WTC11 (cell line): ENCODE results near the gene FAM174B. TPM values are rescaled to one million over a fixed set of nuclear protein-coding genes. Genes with fewer than 3 reads are reported as not detected.

Experiments used
- ATAC-seq: fragments of 200-7000 bp; cut with Tn5 transposase; 2 replicates; pipeline ENCODE4 v1.10.0; 2021; ENCODE audit warnings: mild to moderate bottlenecking, moderate library complexity
- CTCF ChIA-PET: fragments of 300-600 bp; sonication (Branson Sonifier 250); formaldehyde crosslinking; loops from one replicate; lab custom pipeline; 2021; ENCODE audit warnings: antibody characterized with exemption; lab: Charles Lee
- POLR2A ChIA-PET: fragments of 350-600 bp; sonication (Branson Sonifier 250); formaldehyde crosslinking; loops from one replicate; lab custom pipeline; 2021; ENCODE audit warnings: antibody characterized with exemption; lab: Charles Lee
- DNase-seq: peaks from one replicate; pipeline ENCODE4 v3.0.0; 2021; ENCODE audit warnings: low spot score
- H3K27ac Mint-ChIP-seq: 2 replicates; pipeline ENCODE4 v1.8.0; 2021; ENCODE audit warnings: mixed read lengths
- H3K27me3 Mint-ChIP-seq: 2 replicates; pipeline ENCODE4 v1.8.0; 2021; ENCODE audit warnings: low read depth, mild to moderate bottlenecking, moderate library complexity, mixed read lengths
- H3K36me3 Mint-ChIP-seq: 2 replicates; pipeline ENCODE4 v1.8.0; 2021; ENCODE audit warnings: mixed read lengths
- H3K4me1 Mint-ChIP-seq: 2 replicates; pipeline ENCODE4 v1.8.0; 2022; ENCODE audit warnings: mixed read lengths
- H3K4me3 Mint-ChIP-seq: 2 replicates; pipeline ENCODE4 v1.8.0; 2021; ENCODE audit warnings: mild to moderate bottlenecking, moderate library complexity, mixed read lengths
- H3K9me3 Mint-ChIP-seq: 2 replicates; pipeline ENCODE4 v1.8.0; 2021; ENCODE audit warnings: mixed read lengths
- ATF1 ChIP-seq: sonication (generic); formaldehyde crosslinking; IDR thresholded peaks from 2 replicates; pipeline ENCODE4 v1.8.1; 2023; ENCODE audit warnings: mild to moderate bottlenecking, moderate library complexity, missing genetic modification reagents
- CTCF ChIP-seq: fragments of 200-600 bp; IDR thresholded peaks from 2 replicates; pipeline ENCODE4 v1.8.0; 2022; ENCODE audit warnings: antibody characterized with exemption
- E2F5 ChIP-seq: sonication (generic); formaldehyde crosslinking; IDR thresholded peaks from 2 replicates; pipeline ENCODE4 v1.8.1; 2022; ENCODE audit warnings: mild to moderate bottlenecking, moderate library complexity, missing genetic modification reagents
- ELF4 ChIP-seq: sonication (generic); formaldehyde crosslinking; IDR thresholded peaks from 2 replicates; pipeline ENCODE4 v1.8.1; 2022; ENCODE audit warnings: low read depth, mild to moderate bottlenecking, moderate library complexity, missing genetic modification reagents
- ESRRA ChIP-seq: sonication (generic); formaldehyde crosslinking; IDR thresholded peaks from 2 replicates; pipeline ENCODE4 v1.8.1; 2022; ENCODE audit warnings: mild to moderate bottlenecking, missing genetic modification reagents, borderline replicate concordance
- ETV6 ChIP-seq: sonication (generic); formaldehyde crosslinking; IDR thresholded peaks from 2 replicates; pipeline ENCODE4 v1.8.1; 2022; ENCODE audit warnings: mild to moderate bottlenecking, missing genetic modification reagents
- GRHL2 ChIP-seq: fragments of 250-450 bp; sonication (Bioruptor Pico); IDR thresholded peaks from 2 replicates; pipeline ENCODE4 v1.8.0; 2022; ENCODE audit warnings: mild to moderate bottlenecking, moderate library complexity; ENCODE audit not compliant: insufficient replicate concordance, severe bottlenecking
- GTF2I ChIP-seq: fragments of 250-450 bp; sonication (Bioruptor Pico); conservative IDR thresholded peaks from 2 replicates; pipeline ENCODE4 v1.4.0; 2021; ENCODE audit warnings: mild to moderate bottlenecking
- MXD4 ChIP-seq: fragments of 250-450 bp; sonication (Bioruptor Pico); IDR thresholded peaks from 2 replicates; pipeline ENCODE4 v1.8.0; 2021; ENCODE audit warnings: mild to moderate bottlenecking, moderate library complexity, borderline replicate concordance
- MYBL2 ChIP-seq: sonication (generic); formaldehyde crosslinking; IDR thresholded peaks from 2 replicates; pipeline ENCODE4 v1.8.1; 2023; ENCODE audit warnings: mild to moderate bottlenecking, moderate library complexity, missing genetic modification reagents
- NFE2L1 ChIP-seq: sonication (generic); formaldehyde crosslinking; IDR thresholded peaks from 2 replicates; pipeline ENCODE4 v1.8.1; 2023; ENCODE audit warnings: missing genetic modification reagents
- NR2C2 ChIP-seq: sonication (generic); formaldehyde crosslinking; IDR thresholded peaks from 2 replicates; pipeline ENCODE4 v1.8.0; 2022; ENCODE audit warnings: mild to moderate bottlenecking, missing genetic modification reagents
- OVOL2 ChIP-seq: fragments of 250-450 bp; sonication (Bioruptor Pico); IDR thresholded peaks from 2 replicates; pipeline ENCODE4 v1.9.0; 2021; ENCODE audit warnings: mild to moderate bottlenecking, borderline replicate concordance
- PRDM15 ChIP-seq: sonication (generic); formaldehyde crosslinking; IDR thresholded peaks from 2 replicates; pipeline ENCODE4 v1.8.0; 2022; ENCODE audit warnings: missing genetic modification reagents
- TCF7 ChIP-seq: sonication (generic); formaldehyde crosslinking; IDR thresholded peaks from 2 replicates; pipeline ENCODE4 v1.8.0; 2022; ENCODE audit warnings: mild to moderate bottlenecking, low read depth, missing genetic modification reagents, moderate library complexity
- TEAD1 ChIP-seq: sonication (generic); formaldehyde crosslinking; IDR thresholded peaks from 2 replicates; pipeline ENCODE4 v1.8.0; 2022; ENCODE audit warnings: mild to moderate bottlenecking, missing genetic modification reagents
- TEAD4 ChIP-seq: sonication (generic); formaldehyde crosslinking; IDR thresholded peaks from 2 replicates; pipeline ENCODE4 v1.8.0; 2022; ENCODE audit warnings: mild to moderate bottlenecking, missing genetic modification reagents
- ZNF219 ChIP-seq: sonication (generic); formaldehyde crosslinking; IDR thresholded peaks from 2 replicates; pipeline ENCODE4 v1.8.0; 2023; ENCODE audit warnings: missing genetic modification reagents, mild to moderate bottlenecking, borderline replicate concordance
- ZNF263 ChIP-seq: sonication (generic); formaldehyde crosslinking; IDR thresholded peaks from 2 replicates; pipeline ENCODE4 v1.8.1; 2022; ENCODE audit warnings: low read depth, mild to moderate bottlenecking, moderate library complexity, missing genetic modification reagents
- ZNF396 ChIP-seq: fragments of 250-450 bp; sonication (Bioruptor Pico); IDR thresholded peaks from 2 replicates; pipeline ENCODE4 v1.8.0; 2021; ENCODE audit warnings: mild to moderate bottlenecking, moderate library complexity, borderline replicate concordance
- ZNF416 ChIP-seq: fragments of 250-450 bp; sonication (Bioruptor Pico); IDR thresholded peaks from 2 replicates; pipeline ENCODE4 v1.9.0; 2021; ENCODE audit warnings: mild to moderate bottlenecking, inconsistent platforms
- total RNA-seq: library from RNA; stranded (reverse); gene quantifications from 3 replicates; pipeline ENCODE4 v1.2.3, GENCODE V29; 2021
- TF ChIP-seq, protein P1 (sequence below): sonication (generic); formaldehyde crosslinking; IDR thresholded peaks from 2 replicates; pipeline ENCODE4 v1.8.0; 2023; ENCODE audit warnings: missing genetic modification reagents, mild to moderate bottlenecking, borderline replicate concordance
- TF ChIP-seq, protein P2 (sequence below): sonication (generic); formaldehyde crosslinking; IDR thresholded peaks from 2 replicates; pipeline ENCODE4 v1.8.1; 2023; ENCODE audit warnings: mild to moderate bottlenecking, missing genetic modification reagents, moderate library complexity

The FAM174B gene
- total RNA-seq, 1 experiment from 2014 or later: 22.1 TPM

- TF ChIP-seq MXD4 (no peak), ZNF263 (CRISPR knock-in tag) (no peak), ZNF416 (CRISPR knock-in tag) (no peak), TEAD1 (CRISPR knock-in tag) (no peak), ZNF219 (no peak)
Measured at GRCh38 chr15:92633001-92633400, 22.6 kb downstream of the FAM174B start (continued).

- ATAC-seq (peak; percentile 46; the same call in 1 of the 2 replicates), DNase-seq (no peak)
- peaks cover 7% of the 10 kb centered on the region for H3K9me3 Mint-ChIP-seq
- TF ChIP-seq ELF4 (CRISPR knock-in tag) (no peak), TCF7 (CRISPR knock-in tag) (no peak), ETV6 (CRISPR knock-in tag) (no peak), NFE2L1 (CRISPR knock-in tag) (no peak), GTF2I (no peak), NR2C2 (no peak), OVOL2 (no peak), ATF1 (CRISPR knock-in tag) (no peak), MYBL2 (no peak), E2F5 (CRISPR knock-in tag) (no peak), CTCF (no peak), ZNF416 (CRISPR knock-in tag) (no peak), PRDM15 (CRISPR knock-in tag) (no peak), TEAD4 (no peak), GRHL2 (no peak), ESRRA (CRISPR knock-in tag) (no peak), ZNF396 (CRISPR knock-in tag) (no peak)
- TF ChIP-seq, protein P1, sequence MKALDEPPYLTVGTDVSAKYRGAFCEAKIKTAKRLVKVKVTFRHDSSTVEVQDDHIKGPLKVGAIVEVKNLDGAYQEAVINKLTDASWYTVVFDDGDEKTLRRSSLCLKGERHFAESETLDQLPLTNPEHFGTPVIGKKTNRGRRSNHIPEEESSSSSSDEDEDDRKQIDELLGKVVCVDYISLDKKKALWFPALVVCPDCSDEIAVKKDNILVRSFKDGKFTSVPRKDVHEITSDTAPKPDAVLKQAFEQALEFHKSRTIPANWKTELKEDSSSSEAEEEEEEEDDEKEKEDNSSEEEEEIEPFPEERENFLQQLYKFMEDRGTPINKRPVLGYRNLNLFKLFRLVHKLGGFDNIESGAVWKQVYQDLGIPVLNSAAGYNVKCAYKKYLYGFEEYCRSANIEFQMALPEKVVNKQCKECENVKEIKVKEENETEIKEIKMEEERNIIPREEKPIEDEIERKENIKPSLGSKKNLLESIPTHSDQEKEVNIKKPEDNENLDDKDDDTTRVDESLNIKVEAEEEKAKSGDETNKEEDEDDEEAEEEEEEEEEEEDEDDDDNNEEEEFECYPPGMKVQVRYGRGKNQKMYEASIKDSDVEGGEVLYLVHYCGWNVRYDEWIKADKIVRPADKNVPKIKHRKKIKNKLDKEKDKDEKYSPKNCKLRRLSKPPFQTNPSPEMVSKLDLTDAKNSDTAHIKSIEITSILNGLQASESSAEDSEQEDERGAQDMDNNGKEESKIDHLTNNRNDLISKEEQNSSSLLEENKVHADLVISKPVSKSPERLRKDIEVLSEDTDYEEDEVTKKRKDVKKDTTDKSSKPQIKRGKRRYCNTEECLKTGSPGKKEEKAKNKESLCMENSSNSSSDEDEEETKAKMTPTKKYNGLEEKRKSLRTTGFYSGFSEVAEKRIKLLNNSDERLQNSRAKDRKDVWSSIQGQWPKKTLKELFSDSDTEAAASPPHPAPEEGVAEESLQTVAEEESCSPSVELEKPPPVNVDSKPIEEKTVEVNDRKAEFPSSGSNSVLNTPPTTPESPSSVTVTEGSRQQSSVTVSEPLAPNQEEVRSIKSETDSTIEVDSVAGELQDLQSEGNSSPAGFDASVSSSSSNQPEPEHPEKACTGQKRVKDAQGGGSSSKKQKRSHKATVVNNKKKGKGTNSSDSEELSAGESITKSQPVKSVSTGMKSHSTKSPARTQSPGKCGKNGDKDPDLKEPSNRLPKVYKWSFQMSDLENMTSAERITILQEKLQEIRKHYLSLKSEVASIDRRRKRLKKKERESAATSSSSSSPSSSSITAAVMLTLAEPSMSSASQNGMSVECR (CRISPR knock-in tag): no peak
- TF ChIP-seq, protein P2, sequence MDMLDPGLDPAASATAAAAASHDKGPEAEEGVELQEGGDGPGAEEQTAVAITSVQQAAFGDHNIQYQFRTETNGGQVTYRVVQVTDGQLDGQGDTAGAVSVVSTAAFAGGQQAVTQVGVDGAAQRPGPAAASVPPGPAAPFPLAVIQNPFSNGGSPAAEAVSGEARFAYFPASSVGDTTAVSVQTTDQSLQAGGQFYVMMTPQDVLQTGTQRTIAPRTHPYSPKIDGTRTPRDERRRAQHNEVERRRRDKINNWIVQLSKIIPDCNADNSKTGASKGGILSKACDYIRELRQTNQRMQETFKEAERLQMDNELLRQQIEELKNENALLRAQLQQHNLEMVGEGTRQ (CRISPR knock-in tag): no peak
- ChIA-PET POLR2A (no interaction called here), CTCF (no interaction called here)
- H3K27ac Mint-ChIP-seq: no peak overlapping the region
- peaks cover 28% of the 10 kb centered on the region for H3K4me1 Mint-ChIP-seq
- no peak overlapping the region for H3K4me3 Mint-ChIP-seq
- H3K36me3 Mint-ChIP-seq: peaks cover 26% of the 10 kb centered on the region
- no peaks in the 10 kb centered on the region for H3K27me3 Mint-ChIP-seq
Measured at GRCh38 chr15:92631721-92632120, 23.9 kb downstream of the FAM174B start.
